Adrenal gland (tissue), 5 donors: ENCODE measurements around the gene IFT81.

ENCODE experiments used
- CTCF ChIP-seq, 6 experiments: fragments of 450-650 bp in 4 of 6; fragments of 200-600 bp in 2 of 6; sonication (generic) in 1 of 6; IDR thresholded peaks; 1 replicate in 5 of 6; 2 replicates in 1 of 6; pipeline versions ENCODE4 v1.5.1 to v1.8.0; 2016 to 2021; ENCODE audit warnings: antibody characterized with exemption in 6 of 6, mild to moderate bottlenecking in 2 of 6, moderate library complexity in 1 of 6
- POLR2A ChIP-seq, 2 donors: fragments of 450-650 bp; IDR thresholded peaks; one replicate each; pipeline ENCODE4 v1.6.1; 2017; ENCODE audit warnings: antibody characterized with exemption in 2 of 2, mild to moderate bottlenecking in 2 of 2, moderate library complexity in 1 of 2
- donor health status: DM: no; HTN: no; CAD: no.

DNA sequence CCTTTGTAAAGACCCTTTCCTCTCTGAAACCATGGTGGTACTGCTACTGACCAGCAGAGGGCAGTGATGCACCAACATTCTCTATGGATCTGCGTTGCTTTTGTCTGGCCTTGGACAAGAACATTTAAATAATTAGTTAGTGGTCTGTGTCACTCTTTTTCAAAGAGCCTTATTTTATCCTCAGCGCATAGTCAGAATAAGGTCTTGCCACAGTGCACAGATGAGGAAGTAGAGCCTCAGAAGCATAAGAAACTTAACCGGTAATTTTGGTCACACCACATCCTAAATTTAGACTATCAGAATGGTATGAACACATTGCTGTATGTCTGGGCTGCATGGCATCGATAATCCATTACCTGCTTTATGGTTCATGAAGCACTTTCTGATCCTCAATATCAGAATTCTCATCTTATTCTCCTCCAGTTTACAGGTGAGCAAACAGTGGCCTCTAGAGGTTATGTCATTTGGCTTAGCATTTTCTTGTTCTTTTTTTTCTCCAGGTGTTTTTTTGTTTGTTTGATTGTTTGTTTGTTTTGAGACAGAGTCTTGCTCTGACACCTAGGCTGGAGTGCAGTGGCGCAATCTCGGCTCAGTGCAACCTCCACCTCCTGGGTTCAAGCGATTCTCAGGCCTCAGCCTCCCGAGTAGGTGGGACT lies 23.7 kb upstream of the IFT81 start:
- TF ChIP-seq POLR2A (IDR thresholded peaks at IDR 0.05) (no peak), CTCF (IDR thresholded peaks at IDR 0.05) (peak; percentile 84 to 97 (median 93))
